GM18861 (cell line): ENCODE data around the gene CACNB4.
A peak's percentile ranks its signal among the peaks of the same experiment; 100 is the strongest.
"Not testable (repeated sequence)": the region's sequence is repeated elsewhere in the genome, so short reads cannot be mapped to it uniquely, and the experiment has no call there.

Source experiments
- ATAC-seq: cut with Tn5 transposase; IDR thresholded peaks from one replicate; pipeline ENCODE4 v1.9.1; 2021; ENCODE audit not compliant: unreplicated experiment

Gene CACNB4

GRCh38 chr2:151828890-151829324 is 269.9 kb downstream of the CACNB4 start:
- ATAC-seq = no peak

GRCh38 chr2:151828143-151828889 is 270.5 kb downstream of the CACNB4 start, which contains the start of gene ARL5A:
ARL5A (minus strand) TSS chr2:151828421; CDS start chr2:151828176, 245 bp downstream.
- ATAC-seq = peak; percentile 92

- ATAC-seq = peak; percentile 6
Observed at GRCh38 chr2:151827564-151828142, 271.2 kb downstream of the CACNB4 start.

- ATAC-seq = no peak
Observed at GRCh38 chr2:151826737-151827157, 272.1 kb downstream of the CACNB4 start.

GRCh38 chr2:151824886-151825285 is 274.0 kb downstream of the CACNB4 start:
- no peak for ATAC-seq

GRCh38 chr2:151823651-151824050 is 275.2 kb downstream of the CACNB4 start:
- no peak for ATAC-seq

- ATAC-seq = peak; percentile 78
Observed at GRCh38 chr2:151819920-151820319, 278.9 kb downstream of the CACNB4 start.

- no peak for ATAC-seq
Observed at GRCh38 chr2:151817929-151818328, 280.9 kb downstream of the CACNB4 start.

- no peak for ATAC-seq
Observed at GRCh38 chr2:151816843-151817242, 282.0 kb downstream of the CACNB4 start.

- ATAC-seq = no peak
Observed at GRCh38 chr2:151815821-151816489, 282.9 kb downstream of the CACNB4 start.

- ATAC-seq = no peak
Observed at GRCh38 chr2:151810489-151810888, 288.4 kb downstream of the CACNB4 start.

GRCh38 chr2:151809073-151809383 is 289.8 kb downstream of the CACNB4 start:
- ATAC-seq = no peak

- ATAC-seq = peak; percentile 46
Observed at GRCh38 chr2:151808258-151809072, 290.4 kb downstream of the CACNB4 start.

- no peak for ATAC-seq
Observed at GRCh38 chr2:151805961-151806360, 292.9 kb downstream of the CACNB4 start.

GRCh38 chr2:151805343-151805742 is 293.5 kb downstream of the CACNB4 start:
- ATAC-seq = no peak

GRCh38 chr2:151803811-151804210 is 295.0 kb downstream of the CACNB4 start:
- ATAC-seq = no peak

GRCh38 chr2:151802315-151802714 is 296.5 kb downstream of the CACNB4 start:
- ATAC-seq = no peak

- ATAC-seq = no peak
Observed at GRCh38 chr2:151799886-151800292, 299.0 kb downstream of the CACNB4 start.

- ATAC-seq = no peak
Observed at GRCh38 chr2:151796774-151797173, 302.1 kb downstream of the CACNB4 start.

GRCh38 chr2:151795646-151796240 is 303.1 kb downstream of the CACNB4 start:
- ATAC-seq = no peak

- ATAC-seq = not testable (repeated sequence)
Observed at GRCh38 chr2:151794422-151794821, 304.4 kb downstream of the CACNB4 start.
